ENCODE measurements around the gene MFSD6. TPM values are rescaled to one million over a fixed set of nuclear protein-coding genes. Genes with fewer than 3 reads are reported as not detected.

Gene MFSD6
- total and polyA plus RNA-seq, 2 of the 8 experiments (the other 6 are each of a cell fraction or from before 2014, with no cell fraction given): 1.8 to 5.1 TPM

GRCh38 chr2:190511104-190511503, 102.9 kb downstream of the MFSD6 start (continued):
- TF ChIP-seq CHD7 (IDR thresholded peaks at IDR 0.05; ENCODE audit: insufficient replicate concordance, low read length) (no peak), RBBP5 (IDR thresholded peaks at IDR 0.05; ENCODE audit: borderline replicate concordance, low read depth, low read length) (no peak)
